B cell (primary cell): ENCODE data around the gene TMEM131. TPM values are rescaled to one million over a fixed set of nuclear protein-coding genes. Genes with fewer than 3 reads are reported as not detected.

Experiments
- ATAC-seq: fragments of 200-7000 bp; cut with Tn5 transposase; one replicate; pipeline ENCODE4 v1.10.0; 2021; ENCODE audit warnings: low read depth, mild to moderate bottlenecking, moderate number of reproducible peaks, moderate library complexity
- CTCF ChIA-PET: fragments of 350-600 bp; sonication (Branson Sonifier 250); formaldehyde crosslinking; loops from one replicate; lab custom pipeline; 2021; ENCODE audit warnings: antibody characterized with exemption, inconsistent platforms; lab: Charles Lee
- POLR2A ChIA-PET: fragments of 350-600 bp; sonication (Branson Sonifier 250); formaldehyde crosslinking; loops from one replicate; lab custom pipeline; 2021; ENCODE audit warnings: antibody characterized with exemption; lab: Charles Lee
- DNase-seq: peaks from one replicate; pipeline ENCODE4 v3.0.0; 2013
- H2AFZ ChIP-seq: 2 replicates; pipeline ENCODE4 v1.6.1; 2012; ENCODE audit warnings: mild to moderate bottlenecking, low read depth, low read length; ENCODE audit not compliant: insufficient read depth, poor library complexity, severe bottlenecking
- H3K27ac ChIP-seq, 2 donors: 1 replicate in 1 of 2; 2 replicates in 1 of 2; pipeline ENCODE4 v1.5.1; 2012 to 2013; ENCODE audit warnings: low read length in 2 of 2, mild to moderate bottlenecking in 2 of 2, moderate library complexity in 1 of 2
- H3K27me3 ChIP-seq, 4 experiments: fragments of 200-600 bp in 1 of 4; sonication (generic) in 1 of 4; replicated peaks in 1 of 4; 1 replicate in 2 of 4; 2 replicates in 2 of 4; pipeline versions ENCODE4 v1.6.1 to v1.7.0; 2013 to 2016; ENCODE audit warnings: low read length in 3 of 4, mild to moderate bottlenecking in 2 of 4, mixed read lengths in 1 of 4, moderate library complexity in 1 of 4; ENCODE audit not compliant: insufficient read depth in 4 of 4, control insufficient read depth in 3 of 4; ENCODE audit errors: control extremely low read depth in 1 of 4
- H3K36me3 ChIP-seq, 2 experiments: replicated peaks in 1 of 2; 1 replicate in 1 of 2; 2 replicates in 1 of 2; pipeline versions ENCODE4 v1.6.1 to v1.7.1; 2013; ENCODE audit warnings: low read length in 1 of 2; ENCODE audit not compliant: insufficient read depth in 2 of 2, control insufficient read depth in 1 of 2; ENCODE audit errors: control extremely low read depth in 1 of 2, extremely low read depth in 1 of 2
- H3K4me1 ChIP-seq, 2 donors: fragments of 200-600 bp in 1 of 2; sonication (generic) in 1 of 2; 1 replicate in 1 of 2; 2 replicates in 1 of 2; pipeline versions ENCODE4 v1.5.1 to v1.6.1; 2013 to 2017; ENCODE audit warnings: low read length in 2 of 2; ENCODE audit not compliant: control insufficient read depth in 2 of 2, insufficient read depth in 2 of 2
- H3K4me2 ChIP-seq: replicated peaks from 2 replicates; pipeline ENCODE3; 2012; ENCODE audit warnings: mild to moderate bottlenecking, low read depth, low read length; ENCODE audit not compliant: poor library complexity, severe bottlenecking
- H3K4me3 ChIP-seq, 5 experiments: fragments of 200-600 bp in 1 of 5; sonication (generic) in 1 of 5; 1 replicate in 3 of 5; 2 replicates in 2 of 5; pipeline versions ENCODE4 v1.5.1 to v1.7.0; 2011 to 2016; ENCODE audit warnings: low read length in 4 of 5, mild to moderate bottlenecking in 4 of 5, low read depth in 2 of 5, control low read depth in 1 of 5, moderate library complexity in 1 of 5; ENCODE audit not compliant: insufficient read depth in 1 of 5; ENCODE audit errors: control extremely low read depth in 1 of 5, extremely low read depth in 1 of 5
- H3K79me2 ChIP-seq: fragments of 200-600 bp; sonication (generic); one replicate; pipeline ENCODE4 v1.6.0; 2016; ENCODE audit warnings: low read length; ENCODE audit not compliant: control insufficient read depth, insufficient read depth
- H3K9ac ChIP-seq: fragments of 200-600 bp; sonication (generic); 2 replicates; pipeline ENCODE4 v1.6.1; 2017; ENCODE audit warnings: mild to moderate bottlenecking, low read length, moderate library complexity
- H3K9me3 ChIP-seq, 3 donors: one replicate each; pipeline versions ENCODE4 v1.6.1 to v1.7.1; 2013; ENCODE audit warnings: low read length in 2 of 3; ENCODE audit not compliant: control insufficient read depth in 2 of 3, insufficient read depth in 1 of 3; ENCODE audit errors: control extremely low read depth in 1 of 3
- H4K20me1 ChIP-seq: 2 replicates; pipeline ENCODE4 v1.6.0; 2012; ENCODE audit warnings: mild to moderate bottlenecking, low read length; ENCODE audit not compliant: insufficient read depth, control insufficient read depth, poor library complexity, severe bottlenecking
- H3K27ac Mint-ChIP-seq: one replicate; pipeline ENCODE4 v1.8.0; 2021; ENCODE audit warnings: mixed read lengths
- H3K27me3 Mint-ChIP-seq: one replicate; pipeline ENCODE4 v1.8.0; 2021; ENCODE audit warnings: mixed read lengths
- H3K4me1 Mint-ChIP-seq: one replicate; pipeline ENCODE4 v1.8.0; 2021; ENCODE audit warnings: mixed read lengths
- H3K4me3 Mint-ChIP-seq: one replicate; pipeline ENCODE4 v1.8.0; 2021; ENCODE audit warnings: mixed read lengths
- H3K9me3 Mint-ChIP-seq: one replicate; pipeline ENCODE4 v1.8.0; 2022; ENCODE audit warnings: mixed read lengths; ENCODE audit not compliant: insufficient read depth
- EZH2 ChIP-seq: IDR thresholded peaks from 2 replicates; pipeline ENCODE4 v1.6.1; 2012; ENCODE audit warnings: borderline replicate concordance, low read depth, mild to moderate bottlenecking, moderate library complexity, low read length; ENCODE audit not compliant: insufficient read depth, poor library complexity, severe bottlenecking
- WGBS: methylation state at CpG from one replicate; pipeline ENCODE4 v1.1.5; 2013; ENCODE audit warnings: missing lambda C conversion rate; ENCODE audit not compliant: insufficient coverage; 5-methylcytosine and 5-hydroxymethylcytosine counted together
- intact Hi-C: fragments of 100-400 bp; cut with micrococcal nuclease; formaldehyde crosslinking; loops from one replicate; pipeline ENCODE4 v1.10.0; 2022
- polyA plus RNA-seq: library from polyadenylated mRNA; depleted of rRNA; stranded (reverse); fragments of >200 nt; gene quantifications from 2 replicates; pipeline ENCODE4 v1.2.3, GENCODE V29; 2012
- total RNA-seq, 2 donors: library from RNA; stranded (reverse); fragments of 120-200 nt in 1 of 2; gene quantifications; 1 replicate in 1 of 2; 2 replicates in 1 of 2; pipeline versions ENCODE4 v1.2.3 to v1.2.4, GENCODE V29; 2013 to 2022
- TF ChIP-seq, protein P1 (sequence below): fragments of 200-600 bp; IDR thresholded peaks from one replicate; pipeline ENCODE4 v1.8.0; 2022; ENCODE audit warnings: antibody characterized with exemption, mild to moderate bottlenecking

The TMEM131 gene
- total and polyA plus RNA-seq, 2 donors (not counting 1 experiment from before 2014, with no cell fraction given), result 24.3 to 101 TPM

DNA sequence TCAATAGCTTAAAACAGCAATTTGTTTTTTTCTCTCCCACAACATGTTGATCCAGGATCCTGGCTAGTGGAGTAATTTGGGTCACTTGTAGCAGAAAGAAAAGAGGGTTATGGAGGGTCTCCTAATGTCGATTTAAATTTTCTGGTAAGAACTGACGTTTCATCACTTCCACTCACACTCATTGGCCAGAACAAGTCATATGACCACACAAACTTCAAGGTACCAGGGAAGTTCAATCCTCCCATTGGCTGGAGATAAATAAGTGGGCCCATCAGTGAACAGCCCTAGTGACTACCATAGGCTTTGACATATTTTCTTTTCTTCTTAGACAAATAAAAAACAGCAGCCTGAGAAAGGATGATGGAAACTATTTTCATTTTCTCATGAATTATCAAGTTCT lies 8.3 kb upstream of the TMEM131 start:
- Mint-ChIP-seq H3K27ac (no peak overlapping the region), H3K27me3 (no peaks in the 10 kb centered on the region), H3K9me3 (no peaks in the 10 kb centered on the region), H3K4me1 (peaks cover 9% of the 10 kb centered on the region), H3K4me3 (no peak overlapping the region)
- Histone ChIP-seq H3K4me1 (peaks cover 0 to 6% of the 10 kb centered on the region in 2 donors), H3K4me2 (no peak overlapping the region), H3K9me3 (peaks cover 0 to 1% (median 0%) of the 10 kb centered on the region in 3 donors), H3K27ac (no peak overlapping the region), H3K27me3 (no peaks in the 10 kb centered on the region), H3K9ac (no peak overlapping the region), H3K4me3 (no peak overlapping the region), H2AFZ (no peak overlapping the region), H3K79me2 (no peaks in the 10 kb centered on the region), H4K20me1 (no peaks in the 10 kb centered on the region), H3K36me3 (no peaks in the 10 kb centered on the region)
- ATAC-seq, result no peak
- no peak for DNase-seq
- WGBS, result no CpG with 5 or more reads among the region's 2 CpGs
- ChIA-PET CTCF (interaction anchor here (1.6 kb wide), 1 partner anchor 18 kb away, joined by 4 read pairs; no protein-coding TSS in a partner anchor), POLR2A (no interaction called here)
- intact Hi-C loops, result no loop called here
- no peak for TF ChIP-seq EZH2
- TF ChIP-seq, protein P1, sequence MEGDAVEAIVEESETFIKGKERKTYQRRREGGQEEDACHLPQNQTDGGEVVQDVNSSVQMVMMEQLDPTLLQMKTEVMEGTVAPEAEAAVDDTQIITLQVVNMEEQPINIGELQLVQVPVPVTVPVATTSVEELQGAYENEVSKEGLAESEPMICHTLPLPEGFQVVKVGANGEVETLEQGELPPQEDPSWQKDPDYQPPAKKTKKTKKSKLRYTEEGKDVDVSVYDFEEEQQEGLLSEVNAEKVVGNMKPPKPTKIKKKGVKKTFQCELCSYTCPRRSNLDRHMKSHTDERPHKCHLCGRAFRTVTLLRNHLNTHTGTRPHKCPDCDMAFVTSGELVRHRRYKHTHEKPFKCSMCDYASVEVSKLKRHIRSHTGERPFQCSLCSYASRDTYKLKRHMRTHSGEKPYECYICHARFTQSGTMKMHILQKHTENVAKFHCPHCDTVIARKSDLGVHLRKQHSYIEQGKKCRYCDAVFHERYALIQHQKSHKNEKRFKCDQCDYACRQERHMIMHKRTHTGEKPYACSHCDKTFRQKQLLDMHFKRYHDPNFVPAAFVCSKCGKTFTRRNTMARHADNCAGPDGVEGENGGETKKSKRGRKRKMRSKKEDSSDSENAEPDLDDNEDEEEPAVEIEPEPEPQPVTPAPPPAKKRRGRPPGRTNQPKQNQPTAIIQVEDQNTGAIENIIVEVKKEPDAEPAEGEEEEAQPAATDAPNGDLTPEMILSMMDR, result no peak

DNA sequence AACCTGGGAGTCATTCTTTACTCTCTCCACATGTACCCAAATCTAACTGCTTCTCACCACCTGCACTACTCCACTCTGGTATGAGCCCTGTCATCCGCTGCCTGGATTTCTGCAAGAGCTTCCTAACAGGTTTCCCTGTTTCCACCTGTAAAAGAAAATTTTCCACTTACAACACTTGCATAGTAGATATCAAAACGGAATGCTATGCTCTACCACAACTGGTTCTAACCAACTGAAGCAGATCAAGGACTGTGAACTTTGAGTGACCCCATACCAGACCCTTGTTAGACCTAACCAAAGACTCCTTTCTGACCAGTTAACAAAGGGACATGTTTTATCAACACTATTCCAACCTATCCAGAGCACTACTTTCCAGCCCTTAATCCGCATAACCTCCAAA lies 3.8 kb upstream of the TMEM131 start:
- TF ChIP-seq, protein P1, result no peak
- H2AFZ ChIP-seq, result no peak overlapping the region

More for the DNA sequence above, 3.8 kb upstream of the TMEM131 start:
- Histone ChIP-seq H3K4me2 (no peak overlapping the region), H3K79me2 (peaks cover 20% of the 10 kb centered on the region), H3K4me1 (peaks cover 0 to 8% of the 10 kb centered on the region in 2 donors), H3K9ac (no peak overlapping the region), H3K27me3 (no peaks in the 10 kb centered on the region), H3K4me3 (no peak overlapping the region), H3K9me3 (peaks cover 0 to 1% (median 0%) of the 10 kb centered on the region in 3 donors), H3K36me3 (no peaks in the 10 kb centered on the region), H3K27ac (no peak overlapping the region), H4K20me1 (no peaks in the 10 kb centered on the region)
- Mint-ChIP-seq H3K27ac (no peak overlapping the region), H3K27me3 (no peaks in the 10 kb centered on the region), H3K4me1 (peaks cover 12% of the 10 kb centered on the region), H3K4me3 (no peak overlapping the region), H3K9me3 (no peaks in the 10 kb centered on the region)
- intact Hi-C loops, result loop anchor here (5.0 kb wide), 1 partner anchor 352 kb away; the partner anchor contains the start of gene COX5B
- 90% methylated on average over 3 of the region's 3 CpGs for WGBS
- ATAC-seq (no peak), DNase-seq (no peak)
- CTCF ChIA-PET, result no interaction called here
- POLR2A ChIA-PET, result no interaction called here
